ENCODE results near the gene RPL29. TPM values are rescaled to one million over a fixed set of nuclear protein-coding genes. Genes with fewer than 3 reads are reported as not detected.

The RPL29 gene
- total RNA-seq, 4 donors from 2014 or later = 1,723 to 2,189 (median 1,972) TPM

GRCh38 chr3:52013802-52014598, 18.3 kb upstream of the RPL29 start:
- ATAC-seq (ENCODE audit: low FRiP score) (no peak), DNase-seq (ENCODE audit: low spot score) (no peak)
- no peak for TF ChIP-seq CTCF (IDR thresholded peaks at IDR 0.05)

- ATAC-seq (ENCODE audit: low FRiP score) = no peak
- TF ChIP-seq CTCF (IDR thresholded peaks at IDR 0.05) = no peak
- DNase-seq (ENCODE audit: low spot score) = no peak
Observed at GRCh38 chr3:52012699-52013098, 17.0 kb upstream of the RPL29 start.

- ATAC-seq (ENCODE audit: low FRiP score) (no peak), DNase-seq (ENCODE audit: low spot score) (no peak)
- TF ChIP-seq CTCF (IDR thresholded peaks at IDR 0.05) = no peak
Observed at GRCh38 chr3:52010431-52010830, 14.7 kb upstream of the RPL29 start.

GRCh38 chr3:52007291-52007690, 11.6 kb upstream of the RPL29 start:
- ATAC-seq (ENCODE audit: low FRiP score) (no peak), DNase-seq (ENCODE audit: low spot score) (no peak)
- TF ChIP-seq CTCF (IDR thresholded peaks at IDR 0.05) = no peak

- no peak for TF ChIP-seq CTCF (IDR thresholded peaks at IDR 0.05)
- no peak for DNase-seq (ENCODE audit: low spot score)
- ATAC-seq (ENCODE audit: low FRiP score) = no peak
Observed at GRCh38 chr3:52006820-52007133, 11.1 kb upstream of the RPL29 start.

GRCh38 chr3:52006017-52006819, 10.5 kb upstream of the RPL29 start:
- no peak for TF ChIP-seq CTCF (IDR thresholded peaks at IDR 0.05)
- DNase-seq (ENCODE audit: low spot score) (no peak), ATAC-seq (ENCODE audit: low FRiP score) (no peak)
